HCT116 (cell line): ENCODE measurements around the gene RCOR1. TPM values are rescaled to one million over a fixed set of nuclear protein-coding genes. Genes with fewer than 3 reads are reported as not detected.

ENCODE experiments used
- ATAC-seq: fragments of 200-7000 bp; cut with Tn5 transposase; 2 replicates; pipeline ENCODE4 v1.9.1; 2020; ENCODE audit warnings: mild to moderate bottlenecking, moderate library complexity
- BruUV-seq: library from RNA; stranded (reverse); fragments of 400-500 nt; replicated peaks from 2 replicates; lab custom pipeline; 2021; lab: Mats Ljungman, UMichigan
- CTCF ChIA-PET: fragments of 300-600 bp; sonication (Branson Sonifier 250); formaldehyde crosslinking; loops from one replicate; lab custom pipeline; 2021; ENCODE audit warnings: antibody characterized with exemption; lab: Charles Lee
- POLR2A ChIA-PET: fragments of 300-600, 350-600 bp; sonication (Branson Sonifier 250); formaldehyde crosslinking; loops from one replicate; lab custom pipeline; 2021; ENCODE audit warnings: antibody characterized with exemption; lab: Charles Lee
- RAD21 ChIA-PET, 2 experiments: fragments of 300-600 bp; sonication (Branson Sonifier 250); formaldehyde crosslinking; loops; one replicate each; lab custom pipeline; 2023; ENCODE audit warnings: low total read pairs in 2 of 2; ENCODE audit not compliant: uncharacterized antibody in 2 of 2, unreplicated experiment in 2 of 2, low non-redundant PET in 1 of 2; lab: Charles Lee
- DNase-seq: peaks from one replicate; pipeline ENCODE4 v3.0.0-alpha.2; 2010; ENCODE audit warnings: low read depth, low spot score
- H2AFZ ChIP-seq: fragments of 200-600 bp; shearing (Covaris generic), sonication (generic); 2 replicates; pipeline ENCODE4 v1.6.1; 2017; ENCODE audit warnings: low read depth, mixed run types, mixed read lengths, antibody characterized with exemption, low read length; ENCODE audit not compliant: poor library complexity, severe bottlenecking
- H3K27ac ChIP-seq: 2 replicates; pipeline ENCODE4 v1.5.1; 2012; ENCODE audit warnings: low read depth, low read length
- H3K27me3 ChIP-seq: fragments of 200-600 bp; sonication (generic); 2 replicates; pipeline ENCODE4 v1.6.1; 2016; ENCODE audit warnings: mixed run types, low read length, mixed read lengths; ENCODE audit not compliant: insufficient read depth
- H3K36me3 ChIP-seq, 2 experiments: fragments of 200-500 bp in 1 of 2; fragments of 200-600 bp in 1 of 2; sonication (Bioruptor generic) in 1 of 2; sonication (generic) in 1 of 2; 2 replicates each; pipeline versions ENCODE4 v1.5.1 to v1.6.1; 2014 to 2016; ENCODE audit warnings: low read length in 2 of 2, inconsistent platforms in 1 of 2, mixed read lengths in 1 of 2, mixed run types in 1 of 2; ENCODE audit not compliant: insufficient read depth in 2 of 2, control insufficient read depth in 1 of 2
- H3K4me1 ChIP-seq, 2 experiments: fragments of 200-600 bp in 1 of 2; sonication (generic) in 1 of 2; 2 replicates each; pipeline versions ENCODE4 v1.5.1 to v1.6.1; 2012 to 2017; ENCODE audit warnings: low read length in 2 of 2, inconsistent platforms in 1 of 2, mild to moderate bottlenecking in 1 of 2, mixed read lengths in 1 of 2, mixed run types in 1 of 2, moderate library complexity in 1 of 2; ENCODE audit not compliant: insufficient read depth in 2 of 2, control insufficient read depth in 1 of 2
- H3K4me2 ChIP-seq: fragments of 200-600 bp; sonication (generic); 2 replicates; pipeline ENCODE4 v1.6.1; 2017; ENCODE audit warnings: mixed run types, low read length, mixed read lengths
- H3K4me3 ChIP-seq, 2 experiments: fragments of 200-600 bp in 1 of 2; sonication (generic) in 1 of 2; replicated peaks in 1 of 2; 2 replicates each; pipeline ENCODE4 v1.5.1; 2011 to 2016; ENCODE audit warnings: low read length in 2 of 2, control low read depth in 1 of 2, low read depth in 1 of 2, mild to moderate bottlenecking in 1 of 2, mixed read lengths in 1 of 2, mixed run types in 1 of 2
- H3K79me2 ChIP-seq: fragments of 200-600 bp; sonication (generic); 2 replicates; pipeline ENCODE4 v1.6.1; 2017; ENCODE audit warnings: mild to moderate bottlenecking, mixed run types, low read length, moderate library complexity, mixed read lengths; ENCODE audit not compliant: insufficient read depth
- H3K9ac ChIP-seq: fragments of 200-600 bp; sonication (generic); 2 replicates; pipeline ENCODE4 v1.6.1; 2016; ENCODE audit warnings: low read length, mixed read lengths
- H3K9me2 ChIP-seq: fragments of 200-600 bp; sonication (generic), shearing (Covaris generic); 2 replicates; pipeline ENCODE4 v1.6.1; 2017; ENCODE audit warnings: mixed run types, mild to moderate bottlenecking, moderate library complexity; ENCODE audit not compliant: insufficient read depth
- H3K9me3 ChIP-seq, 2 experiments: fragments of 200-500 bp in 1 of 2; fragments of 200-600 bp in 1 of 2; sonication (Bioruptor generic) in 1 of 2; sonication (generic) in 1 of 2; 2 replicates each; pipeline ENCODE4 v1.6.1; 2014 to 2017; ENCODE audit warnings: low read length in 2 of 2, mixed read lengths in 2 of 2, inconsistent platforms in 1 of 2, low read depth in 1 of 2, mild to moderate bottlenecking in 1 of 2, mixed run types in 1 of 2, moderate library complexity in 1 of 2; ENCODE audit not compliant: control insufficient read depth in 1 of 2, insufficient read depth in 1 of 2
- H4K20me1 ChIP-seq: fragments of 200-600 bp; sonication (generic), shearing (Covaris generic); 2 replicates; pipeline ENCODE4 v1.6.1; 2017; ENCODE audit warnings: mixed run types, mild to moderate bottlenecking, moderate library complexity; ENCODE audit not compliant: insufficient read depth
- CBX3 ChIP-seq: IDR thresholded peaks from 2 replicates; pipeline ENCODE4 v1.6.1; 2012; ENCODE audit warnings: low read depth
- CEBPB ChIP-seq: IDR thresholded peaks from 2 replicates; pipeline ENCODE4 v1.6.1; 2012; ENCODE audit warnings: low read depth
- EGR1 ChIP-seq: IDR thresholded peaks from 2 replicates; pipeline ENCODE4 v1.6.1; 2012; ENCODE audit warnings: low read depth
- FOSL1 ChIP-seq: IDR thresholded peaks from 2 replicates; pipeline ENCODE4 v1.6.1; 2012; ENCODE audit warnings: low read depth
- JUND ChIP-seq: IDR thresholded peaks from 2 replicates; pipeline ENCODE4 v1.6.1; 2012
- POLR2A ChIP-seq: IDR thresholded peaks from 2 replicates; pipeline ENCODE4 v1.7.0; 2011; ENCODE audit warnings: borderline replicate concordance; ENCODE audit not compliant: insufficient read depth, insufficient read length; ENCODE audit errors: extremely low read depth
- POLR2AphosphoS5 ChIP-seq: IDR thresholded peaks from 2 replicates; pipeline ENCODE4 v1.6.1; 2011; ENCODE audit warnings: mild to moderate bottlenecking, low read depth, low read length, moderate library complexity
- TCF7L2 ChIP-seq: IDR thresholded peaks from 2 replicates; pipeline ENCODE4 v1.7.0; 2011; ENCODE audit warnings: borderline replicate concordance, inconsistent platforms; ENCODE audit not compliant: insufficient read depth, insufficient read length; ENCODE audit errors: extremely low read depth
- ZFX ChIP-seq: fragments of 450-650 bp; IDR thresholded peaks from 2 replicates; pipeline ENCODE4 v1.6.1; 2017
- ZNF274 ChIP-seq: fragments of 200-500 bp; sonication (Bioruptor generic); IDR thresholded peaks from 2 replicates; pipeline ENCODE4 v1.6.1; 2014; ENCODE audit warnings: mild to moderate bottlenecking, low read depth, low read length, inconsistent platforms
- intact Hi-C: fragments of 100-400 bp; cut with micrococcal nuclease; formaldehyde crosslinking; loops from 2 replicates; pipeline ENCODE4 v1.10.0; 2022
- total RNA-seq: library from RNA; stranded (reverse); gene quantifications from one replicate; pipeline ENCODE4 v1.2.1, GENCODE V29; 2021; ENCODE audit not compliant: unreplicated experiment
- TF ChIP-seq, protein P1 (sequence below): IDR thresholded peaks from 2 replicates; pipeline ENCODE4 v1.6.1; 2011; ENCODE audit warnings: mild to moderate bottlenecking, low read length, moderate library complexity; ENCODE audit not compliant: insufficient replicate concordance; ENCODE audit errors: extremely low read depth
- TF ChIP-seq, protein P2 (sequence below), 3 experiments: fragments of 200-600 bp in 1 of 3; sonication (generic) in 1 of 3; IDR thresholded peaks in 2 of 3; conservative IDR thresholded peaks in 1 of 3; 2 replicates each; pipeline ENCODE4 v1.5.1; 2012 to 2017; ENCODE audit warnings: low read depth in 2 of 3, low read length in 2 of 3, antibody characterized with exemption in 1 of 3, borderline replicate concordance in 1 of 3, control low read depth in 1 of 3, mild to moderate bottlenecking in 1 of 3, mixed read lengths in 1 of 3, mixed run types in 1 of 3, moderate library complexity in 1 of 3; ENCODE audit not compliant: insufficient read depth in 1 of 3

Gene RCOR1
- total RNA-seq, 1 experiment from 2014 or later, result 30.7 TPM

DNA sequence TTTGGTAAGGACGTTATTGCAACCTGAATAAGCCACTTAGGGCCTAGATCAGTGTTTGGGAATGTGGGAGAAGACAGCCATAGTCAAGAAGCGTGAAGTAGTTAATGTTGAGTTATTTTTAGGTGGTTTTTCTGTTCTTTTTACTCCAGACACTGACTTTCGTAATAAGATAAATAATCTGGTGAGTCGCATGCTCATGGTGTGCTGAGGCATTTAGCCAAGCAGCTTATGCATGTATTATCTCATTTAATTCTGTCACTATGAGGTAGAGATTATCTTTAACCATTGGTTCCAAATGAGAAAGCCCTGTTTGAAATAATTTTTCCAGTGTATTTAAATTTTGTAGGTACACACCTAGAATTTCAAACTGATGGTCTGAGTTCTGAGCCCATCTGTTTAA, 67.3 kb downstream of the RCOR1 start:
- ChIA-PET CTCF (no interaction called here), POLR2A (no interaction called here), RAD21 (no interaction called here)
- Histone ChIP-seq H3K4me2 (no peak overlapping the region), H4K20me1 (peaks cover 25% of the 10 kb centered on the region; the same call in 1 of the 2 replicates), H3K27me3 (no peaks in the 10 kb centered on the region), H2AFZ (no peak overlapping the region), H3K4me3 (no peak overlapping the region), H3K4me1 (peaks cover 9 to 11% of the 10 kb centered on the region in 2 experiments), H3K9me3 (no peaks in the 10 kb centered on the region), H3K27ac (no peak overlapping the region), H3K9ac (no peak overlapping the region), H3K9me2 (no peaks in the 10 kb centered on the region), H3K36me3 (no peaks in the 10 kb centered on the region), H3K79me2 (peaks cover 99% of the 10 kb centered on the region)
- BruUV-seq, result no TSS peak
- no peak for DNase-seq
- no peak for ATAC-seq
- no peak for TF ChIP-seq POLR2AphosphoS5
- TF ChIP-seq POLR2A, result no peak
- TF ChIP-seq, protein P1, sequence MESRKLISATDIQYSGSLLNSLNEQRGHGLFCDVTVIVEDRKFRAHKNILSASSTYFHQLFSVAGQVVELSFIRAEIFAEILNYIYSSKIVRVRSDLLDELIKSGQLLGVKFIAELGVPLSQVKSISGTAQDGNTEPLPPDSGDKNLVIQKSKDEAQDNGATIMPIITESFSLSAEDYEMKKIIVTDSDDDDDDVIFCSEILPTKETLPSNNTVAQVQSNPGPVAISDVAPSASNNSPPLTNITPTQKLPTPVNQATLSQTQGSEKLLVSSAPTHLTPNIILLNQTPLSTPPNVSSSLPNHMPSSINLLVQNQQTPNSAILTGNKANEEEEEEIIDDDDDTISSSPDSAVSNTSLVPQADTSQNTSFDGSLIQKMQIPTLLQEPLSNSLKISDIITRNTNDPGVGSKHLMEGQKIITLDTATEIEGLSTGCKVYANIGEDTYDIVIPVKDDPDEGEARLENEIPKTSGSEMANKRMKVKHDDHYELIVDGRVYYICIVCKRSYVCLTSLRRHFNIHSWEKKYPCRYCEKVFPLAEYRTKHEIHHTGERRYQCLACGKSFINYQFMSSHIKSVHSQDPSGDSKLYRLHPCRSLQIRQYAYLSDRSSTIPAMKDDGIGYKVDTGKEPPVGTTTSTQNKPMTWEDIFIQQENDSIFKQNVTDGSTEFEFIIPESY, result no peak
- no peak for TF ChIP-seq CBX3
- TF ChIP-seq, protein P2, sequence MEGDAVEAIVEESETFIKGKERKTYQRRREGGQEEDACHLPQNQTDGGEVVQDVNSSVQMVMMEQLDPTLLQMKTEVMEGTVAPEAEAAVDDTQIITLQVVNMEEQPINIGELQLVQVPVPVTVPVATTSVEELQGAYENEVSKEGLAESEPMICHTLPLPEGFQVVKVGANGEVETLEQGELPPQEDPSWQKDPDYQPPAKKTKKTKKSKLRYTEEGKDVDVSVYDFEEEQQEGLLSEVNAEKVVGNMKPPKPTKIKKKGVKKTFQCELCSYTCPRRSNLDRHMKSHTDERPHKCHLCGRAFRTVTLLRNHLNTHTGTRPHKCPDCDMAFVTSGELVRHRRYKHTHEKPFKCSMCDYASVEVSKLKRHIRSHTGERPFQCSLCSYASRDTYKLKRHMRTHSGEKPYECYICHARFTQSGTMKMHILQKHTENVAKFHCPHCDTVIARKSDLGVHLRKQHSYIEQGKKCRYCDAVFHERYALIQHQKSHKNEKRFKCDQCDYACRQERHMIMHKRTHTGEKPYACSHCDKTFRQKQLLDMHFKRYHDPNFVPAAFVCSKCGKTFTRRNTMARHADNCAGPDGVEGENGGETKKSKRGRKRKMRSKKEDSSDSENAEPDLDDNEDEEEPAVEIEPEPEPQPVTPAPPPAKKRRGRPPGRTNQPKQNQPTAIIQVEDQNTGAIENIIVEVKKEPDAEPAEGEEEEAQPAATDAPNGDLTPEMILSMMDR (IDR thresholded peaks at IDR 0.05 in 2 of 3, conservative IDR thresholded peaks at IDR 0.05 in 1 of 3; ENCODE audit: borderline replicate concordance in 1 of 3, insufficient read depth in 1 of 3, low read depth in 2 of 3, low read length in 2 of 3), result no peak
- no peak for TF ChIP-seq JUND
- TF ChIP-seq ZNF274, result no peak
- no peak for TF ChIP-seq FOSL1
- TF ChIP-seq ZFX, result no peak
- TF ChIP-seq CEBPB, result no peak
- TF ChIP-seq TCF7L2, result no peak
- TF ChIP-seq EGR1, result no peak
- intact Hi-C loops, result loop anchor here (10.0 kb wide), 1 partner anchor 135 kb away; no protein-coding TSS in a partner anchor
